B cell (primary cell): Measurements from ENCODE around the gene KLHL15. TPM values are rescaled to one million over a fixed set of nuclear protein-coding genes. Genes with fewer than 3 reads are reported as not detected.
A peak's percentile ranks its signal among the peaks of the same experiment; 100 is the strongest.

Experiments used
- ATAC-seq: fragments of 200-7000 bp; cut with Tn5 transposase; one replicate; pipeline ENCODE4 v1.10.0; 2021; ENCODE audit warnings: low read depth, mild to moderate bottlenecking, moderate number of reproducible peaks, moderate library complexity
- CTCF ChIA-PET: fragments of 350-600 bp; sonication (Branson Sonifier 250); formaldehyde crosslinking; loops from one replicate; lab custom pipeline; 2021; ENCODE audit warnings: antibody characterized with exemption, inconsistent platforms; lab: Charles Lee
- POLR2A ChIA-PET: fragments of 350-600 bp; sonication (Branson Sonifier 250); formaldehyde crosslinking; loops from one replicate; lab custom pipeline; 2021; ENCODE audit warnings: antibody characterized with exemption; lab: Charles Lee
- DNase-seq: peaks from one replicate; pipeline ENCODE4 v3.0.0; 2013
- H2AFZ ChIP-seq: 2 replicates; pipeline ENCODE4 v1.6.1; 2012; ENCODE audit warnings: mild to moderate bottlenecking, low read depth, low read length; ENCODE audit not compliant: insufficient read depth, poor library complexity, severe bottlenecking
- H3K27ac ChIP-seq, 2 donors: 1 replicate in 1 of 2; 2 replicates in 1 of 2; pipeline ENCODE4 v1.5.1; 2012 to 2013; ENCODE audit warnings: low read length in 2 of 2, mild to moderate bottlenecking in 2 of 2, moderate library complexity in 1 of 2
- H3K27me3 ChIP-seq, 4 experiments: fragments of 200-600 bp in 1 of 4; sonication (generic) in 1 of 4; replicated peaks in 1 of 4; 1 replicate in 2 of 4; 2 replicates in 2 of 4; pipeline versions ENCODE4 v1.6.1 to v1.7.0; 2013 to 2016; ENCODE audit warnings: low read length in 3 of 4, mild to moderate bottlenecking in 2 of 4, mixed read lengths in 1 of 4, moderate library complexity in 1 of 4; ENCODE audit not compliant: insufficient read depth in 4 of 4, control insufficient read depth in 3 of 4; ENCODE audit errors: control extremely low read depth in 1 of 4
- H3K36me3 ChIP-seq, 2 experiments: replicated peaks in 1 of 2; 1 replicate in 1 of 2; 2 replicates in 1 of 2; pipeline versions ENCODE4 v1.6.1 to v1.7.1; 2013; ENCODE audit warnings: low read length in 1 of 2; ENCODE audit not compliant: insufficient read depth in 2 of 2, control insufficient read depth in 1 of 2; ENCODE audit errors: control extremely low read depth in 1 of 2, extremely low read depth in 1 of 2
- H3K4me1 ChIP-seq, 2 donors: fragments of 200-600 bp in 1 of 2; sonication (generic) in 1 of 2; 1 replicate in 1 of 2; 2 replicates in 1 of 2; pipeline versions ENCODE4 v1.5.1 to v1.6.1; 2013 to 2017; ENCODE audit warnings: low read length in 2 of 2; ENCODE audit not compliant: control insufficient read depth in 2 of 2, insufficient read depth in 2 of 2
- H3K4me2 ChIP-seq: replicated peaks from 2 replicates; pipeline ENCODE3; 2012; ENCODE audit warnings: mild to moderate bottlenecking, low read depth, low read length; ENCODE audit not compliant: poor library complexity, severe bottlenecking
- H3K4me3 ChIP-seq, 5 experiments: fragments of 200-600 bp in 1 of 5; sonication (generic) in 1 of 5; 1 replicate in 3 of 5; 2 replicates in 2 of 5; pipeline versions ENCODE4 v1.5.1 to v1.7.0; 2011 to 2016; ENCODE audit warnings: low read length in 4 of 5, mild to moderate bottlenecking in 4 of 5, low read depth in 2 of 5, control low read depth in 1 of 5, moderate library complexity in 1 of 5; ENCODE audit not compliant: insufficient read depth in 1 of 5; ENCODE audit errors: control extremely low read depth in 1 of 5, extremely low read depth in 1 of 5
- H3K79me2 ChIP-seq: fragments of 200-600 bp; sonication (generic); one replicate; pipeline ENCODE4 v1.6.0; 2016; ENCODE audit warnings: low read length; ENCODE audit not compliant: control insufficient read depth, insufficient read depth
- H3K9ac ChIP-seq: fragments of 200-600 bp; sonication (generic); 2 replicates; pipeline ENCODE4 v1.6.1; 2017; ENCODE audit warnings: mild to moderate bottlenecking, low read length, moderate library complexity
- H3K9me3 ChIP-seq, 3 donors: one replicate each; pipeline versions ENCODE4 v1.6.1 to v1.7.1; 2013; ENCODE audit warnings: low read length in 2 of 3; ENCODE audit not compliant: control insufficient read depth in 2 of 3, insufficient read depth in 1 of 3; ENCODE audit errors: control extremely low read depth in 1 of 3
- H4K20me1 ChIP-seq: 2 replicates; pipeline ENCODE4 v1.6.0; 2012; ENCODE audit warnings: mild to moderate bottlenecking, low read length; ENCODE audit not compliant: insufficient read depth, control insufficient read depth, poor library complexity, severe bottlenecking
- H3K27ac Mint-ChIP-seq: one replicate; pipeline ENCODE4 v1.8.0; 2021; ENCODE audit warnings: mixed read lengths
- H3K27me3 Mint-ChIP-seq: one replicate; pipeline ENCODE4 v1.8.0; 2021; ENCODE audit warnings: mixed read lengths
- H3K4me1 Mint-ChIP-seq: one replicate; pipeline ENCODE4 v1.8.0; 2021; ENCODE audit warnings: mixed read lengths
- H3K4me3 Mint-ChIP-seq: one replicate; pipeline ENCODE4 v1.8.0; 2021; ENCODE audit warnings: mixed read lengths
- H3K9me3 Mint-ChIP-seq: one replicate; pipeline ENCODE4 v1.8.0; 2022; ENCODE audit warnings: mixed read lengths; ENCODE audit not compliant: insufficient read depth
- CTCF ChIP-seq: fragments of 200-600 bp; IDR thresholded peaks from one replicate; pipeline ENCODE4 v1.8.0; 2022; ENCODE audit warnings: antibody characterized with exemption, mild to moderate bottlenecking
- EZH2 ChIP-seq: IDR thresholded peaks from 2 replicates; pipeline ENCODE4 v1.6.1; 2012; ENCODE audit warnings: borderline replicate concordance, low read depth, mild to moderate bottlenecking, moderate library complexity, low read length; ENCODE audit not compliant: insufficient read depth, poor library complexity, severe bottlenecking
- WGBS: methylation state at CpG from one replicate; pipeline ENCODE4 v1.1.5; 2013; ENCODE audit warnings: missing lambda C conversion rate; ENCODE audit not compliant: insufficient coverage; 5-methylcytosine and 5-hydroxymethylcytosine counted together
- intact Hi-C: fragments of 100-400 bp; cut with micrococcal nuclease; formaldehyde crosslinking; loops from one replicate; pipeline ENCODE4 v1.10.0; 2022
- polyA plus RNA-seq: library from polyadenylated mRNA; depleted of rRNA; stranded (reverse); fragments of >200 nt; gene quantifications from 2 replicates; pipeline ENCODE4 v1.2.3, GENCODE V29; 2012
- total RNA-seq, 2 donors: library from RNA; stranded (reverse); fragments of 120-200 nt in 1 of 2; gene quantifications; 1 replicate in 1 of 2; 2 replicates in 1 of 2; pipeline versions ENCODE4 v1.2.3 to v1.2.4, GENCODE V29; 2013 to 2022

KLHL15 gene
- total and polyA plus RNA-seq, 2 donors (not counting 1 experiment from before 2014, with no cell fraction given): 5.4 to 8.2 TPM

- WGBS: 5% methylated on average over 3 of the region's 5 CpGs
- Histone ChIP-seq H3K4me3 (no peak overlapping the region), H3K9me3 (no peaks in the 10 kb centered on the region), H3K27me3 (no peaks in the 10 kb centered on the region), H3K36me3 (no peaks in the 10 kb centered on the region), H3K4me2 (no peak overlapping the region), H3K27ac (no peak overlapping the region), H3K79me2 (peaks cover 52% of the 10 kb centered on the region), H3K9ac (no peak overlapping the region), H3K4me1 (no peaks in the 10 kb centered on the region), H2AFZ (no peak overlapping the region), H4K20me1 (peaks cover 3% of the 10 kb centered on the region)
- no peak for DNase-seq
- POLR2A ChIA-PET: no interaction called here
- intact Hi-C loops: no loop called here
- H3K4me3 Mint-ChIP-seq: peak overlapping the region; percentile 35
- CTCF ChIA-PET: interaction anchor here (0.7 kb wide), 1 partner anchor 176 kb away, joined by 3 read pairs; no protein-coding TSS in a partner anchor
- TF ChIP-seq EZH2 (no peak), CTCF (no peak)
- H3K9me3 Mint-ChIP-seq: no peaks in the 10 kb centered on the region
- peaks cover 14% of the 10 kb centered on the region for H3K4me1 Mint-ChIP-seq
- no peaks in the 10 kb centered on the region for H3K27me3 Mint-ChIP-seq
- no peak overlapping the region for H3K27ac Mint-ChIP-seq
- no peak for ATAC-seq
Measured at GRCh38 chrX:24014388-24015018, 12.5 kb downstream of the KLHL15 start.

GRCh38 chrX:24012266-24012665 is 14.7 kb downstream of the KLHL15 start:
- Mint-ChIP-seq H3K27me3 (no peaks in the 10 kb centered on the region), H3K4me3 (no peak overlapping the region), H3K9me3 (no peaks in the 10 kb centered on the region), H3K27ac (no peak overlapping the region), H3K4me1 (peaks cover 14% of the 10 kb centered on the region)
- WGBS: no CpG with 5 or more reads among the region's 1 CpG
- CTCF ChIA-PET: no interaction called here
- Histone ChIP-seq H3K9me3 (no peaks in the 10 kb centered on the region), H3K4me3 (no peak overlapping the region), H3K36me3 (no peaks in the 10 kb centered on the region), H3K4me2 (no peak overlapping the region), H4K20me1 (peaks cover 3% of the 10 kb centered on the region), H3K79me2 (peaks cover 54% of the 10 kb centered on the region), H3K4me1 (no peaks in the 10 kb centered on the region), H2AFZ (no peak overlapping the region), H3K27me3 (no peaks in the 10 kb centered on the region), H3K27ac (no peak overlapping the region), H3K9ac (no peak overlapping the region)
- intact Hi-C loops: no loop called here
- POLR2A ChIA-PET: no interaction called here
- ATAC-seq: no peak
- no peak for TF ChIP-seq EZH2
- TF ChIP-seq CTCF: no peak
- no peak for DNase-seq
